Measurements from ENCODE around the gene NXNL1.

Gene NXNL1

DNA sequence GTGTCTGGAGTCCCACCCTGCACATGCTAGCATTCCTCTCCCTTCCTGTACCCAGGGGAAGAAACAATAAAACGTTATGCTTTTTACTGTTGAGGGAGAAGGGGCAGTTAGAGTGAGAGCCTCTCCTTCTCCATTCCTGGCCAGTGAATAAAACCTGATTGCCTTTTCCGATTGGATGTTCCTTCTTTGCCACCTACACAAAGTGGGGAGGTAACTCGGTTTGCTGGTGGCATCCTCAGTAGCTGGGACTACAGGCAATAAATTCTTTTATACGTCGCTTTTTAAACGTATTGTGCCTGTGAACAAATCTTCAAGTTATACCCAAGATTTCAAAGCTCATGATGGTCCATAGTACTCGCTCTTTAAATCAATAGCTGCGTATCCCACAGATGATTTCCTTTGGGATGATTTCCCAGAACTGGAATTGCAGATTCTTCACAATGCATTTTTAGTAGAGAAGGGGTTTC is 41.5 kb downstream of the NXNL1 start:
- DNase-seq = no peak

DNA sequence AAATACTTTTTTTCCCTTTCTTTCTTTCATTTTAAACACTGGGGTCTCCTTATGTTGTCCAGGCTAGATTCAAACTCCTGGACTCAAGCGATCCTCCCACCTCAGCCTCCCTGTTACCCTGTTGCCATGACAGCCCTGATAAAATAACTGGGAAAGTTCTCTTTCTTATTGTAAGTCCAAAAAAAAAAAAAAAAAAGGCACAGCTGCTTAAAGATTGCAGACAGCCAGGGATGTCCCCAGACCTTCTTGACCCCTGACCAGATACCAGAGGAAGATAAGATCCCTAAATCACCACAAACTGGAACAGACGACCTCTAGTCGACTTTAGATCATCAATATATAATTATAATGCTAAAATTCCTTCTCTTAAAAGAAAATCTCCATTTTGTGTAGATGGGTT is 42.0 kb downstream of the NXNL1 start:
- no peak for DNase-seq

DNA sequence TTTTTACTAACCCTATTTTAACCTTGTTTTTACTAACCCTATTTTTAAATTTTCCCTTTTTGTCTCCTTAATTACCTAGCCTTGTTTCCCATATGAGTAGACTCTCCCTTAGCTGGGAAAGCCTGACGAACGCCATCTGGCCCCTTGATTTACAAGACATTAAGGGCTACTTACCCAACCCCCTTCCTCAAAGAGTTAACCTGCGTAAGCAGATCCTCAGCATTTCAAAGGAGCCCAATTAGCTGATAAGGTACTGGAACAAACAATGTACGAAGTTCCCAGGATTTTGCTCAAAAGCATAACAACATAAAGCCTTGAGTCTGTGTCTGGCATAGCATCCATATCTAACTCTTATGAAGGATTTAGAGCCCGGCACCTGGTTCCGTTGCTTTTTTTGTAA is 45.6 kb downstream of the NXNL1 start:
- no peak for DNase-seq

DNA sequence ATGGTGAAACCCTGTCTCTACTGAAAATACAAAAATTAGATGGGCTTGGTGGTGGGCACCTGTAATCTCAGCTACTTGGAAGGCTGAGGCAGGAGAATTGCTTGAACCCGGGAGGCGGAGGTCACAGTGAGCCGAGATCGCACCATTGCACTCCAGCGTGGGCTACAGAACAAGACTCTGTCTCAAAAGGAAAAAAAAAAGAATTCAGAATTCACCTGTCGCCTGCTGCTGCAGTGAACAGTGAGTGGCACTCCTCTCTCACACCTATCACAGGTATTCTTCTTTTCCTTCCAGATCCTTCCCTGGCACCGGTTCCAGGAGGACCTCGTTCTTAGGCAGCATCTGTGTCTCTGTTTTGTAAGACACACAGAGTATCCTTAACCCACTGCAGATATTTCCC is 46.6 kb downstream of the NXNL1 start:
- no peak for DNase-seq

DNA sequence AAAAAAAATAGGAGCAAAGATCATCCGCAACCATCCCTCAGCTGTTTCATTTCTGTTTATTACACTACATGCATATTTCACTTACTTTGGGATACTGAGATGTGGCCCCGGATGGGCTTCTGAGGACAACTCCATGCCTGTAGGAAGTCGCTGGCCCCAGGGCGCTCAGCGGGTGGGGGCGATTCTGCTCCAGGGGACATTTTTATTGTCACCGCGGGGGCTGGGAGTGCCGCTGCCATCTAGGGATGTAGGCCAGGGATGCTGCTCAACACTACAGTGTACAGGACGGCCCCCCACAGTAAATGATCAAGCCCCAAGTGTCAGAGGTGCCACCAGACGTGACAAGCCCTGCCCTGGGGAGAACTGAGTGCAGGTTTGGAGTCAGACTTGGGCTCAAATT is 48.9 kb downstream of the NXNL1 start:
- no peak for DNase-seq

DNA sequence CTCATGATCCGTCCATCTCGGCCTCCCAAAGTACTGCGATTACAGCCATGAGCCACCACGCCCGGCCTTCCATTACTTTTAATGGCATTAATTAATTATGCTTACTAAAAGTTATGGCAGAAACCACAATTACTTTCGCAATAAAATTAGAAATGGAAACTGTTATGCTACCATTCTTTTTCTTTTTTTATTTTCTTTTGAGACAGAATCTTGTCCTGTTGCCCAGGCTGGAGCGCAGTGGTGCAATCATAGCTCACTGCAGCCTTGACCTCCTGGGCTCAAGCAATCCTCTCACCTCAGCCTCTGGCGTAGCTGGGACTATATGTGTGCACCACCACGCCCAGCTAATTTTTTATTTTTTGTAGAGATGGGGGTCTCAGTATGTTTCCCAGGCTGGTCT is 50.7 kb downstream of the NXNL1 start:
- no peak for DNase-seq

DNA sequence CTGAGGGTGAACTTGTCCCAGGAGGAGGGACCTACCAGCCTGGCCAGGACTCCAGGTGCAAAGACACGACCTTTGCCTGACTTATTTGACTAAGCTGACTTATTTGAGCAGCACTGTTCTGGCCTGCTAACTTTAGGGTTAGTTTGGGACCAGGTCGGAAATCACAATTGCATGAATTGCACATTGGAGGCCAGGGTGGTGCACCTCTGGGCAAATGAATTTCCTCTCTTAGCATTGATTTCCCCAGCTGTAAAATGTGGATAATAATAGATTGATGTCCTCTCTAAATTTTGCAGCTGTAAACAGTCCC is 53.9 kb downstream of the NXNL1 start:
- no peak for DNase-seq

DNA sequence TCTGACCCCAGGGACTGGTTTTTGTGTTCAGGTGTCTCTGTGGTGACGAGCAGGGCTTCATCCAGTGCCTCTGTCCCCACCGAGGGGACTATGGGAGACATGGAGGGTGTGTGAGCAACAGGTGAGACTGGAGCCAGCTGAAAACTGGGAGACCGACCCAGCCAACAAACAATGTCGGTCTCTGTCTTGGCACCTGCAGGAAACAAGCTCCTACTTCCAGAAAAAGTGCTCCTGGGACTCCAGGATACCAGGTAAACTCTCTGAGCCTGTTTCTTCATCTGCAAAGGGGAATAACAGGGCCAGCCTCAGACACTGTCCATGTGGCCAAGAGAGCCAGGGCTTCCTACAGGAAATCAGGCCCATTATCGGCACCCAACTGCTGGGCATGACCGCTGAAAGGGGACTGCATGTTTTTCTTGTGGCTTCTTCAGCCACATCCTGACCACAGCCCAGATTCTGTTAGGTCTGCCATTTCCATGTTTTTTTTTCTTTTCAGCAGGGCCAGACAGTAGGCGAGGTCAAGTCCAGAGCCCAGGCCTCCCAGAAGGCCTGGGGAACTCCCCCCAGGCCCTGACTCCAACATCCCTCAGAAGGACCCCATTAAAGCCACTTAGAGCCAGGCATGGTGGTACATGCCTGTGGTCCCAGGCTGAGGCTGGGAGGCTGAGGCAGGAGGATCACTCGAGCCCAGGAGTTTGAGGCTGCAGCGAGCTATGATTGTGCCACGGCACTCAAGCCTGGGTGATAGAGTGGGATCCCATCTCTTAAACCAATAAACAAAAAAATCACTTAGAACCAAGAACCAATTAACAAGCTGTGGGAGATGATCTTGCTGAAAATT is 54.5 kb downstream of the NXNL1 start:
- no peak for DNase-seq
